MM.1S (cell line): Measurements from ENCODE around the gene ARID5A.

Experiments used
- CTCF ChIP-seq: fragments of 300-600 bp; sonication (generic); IDR thresholded peaks from 2 replicates; pipeline ENCODE4 v1.5.1; 2016; ENCODE audit warnings: antibody characterized with exemption, low read length, mixed read lengths
- EZH2 ChIP-seq: fragments of 300-600 bp; sonication (generic); optimal IDR thresholded peaks from 2 replicates; pipeline ENCODE3; 2017; ENCODE audit warnings: low read depth, mild to moderate bottlenecking, antibody characterized with exemption, low read length, mixed read lengths

- TF ChIP-seq CTCF (no peak; the same call in 1 of the 2 replicates), EZH2 (no peak)
Measured at GRCh38 chr2:96527286-96528005, 9.1 kb upstream of the ARID5A start.
